ENCODE results near the gene PGAP2. TPM values are rescaled to one million over a fixed set of nuclear protein-coding genes. Genes with fewer than 3 reads are reported as not detected.
A peak's percentile ranks its signal among the peaks of the same experiment; 100 is the strongest.
"Not testable (repeated sequence)": the region's sequence is repeated elsewhere in the genome, so short reads cannot be mapped to it uniquely, and the experiment has no call there.

Gene PGAP2
- total RNA-seq, 1 donor from 2014 or later: 22.7 TPM

DNA sequence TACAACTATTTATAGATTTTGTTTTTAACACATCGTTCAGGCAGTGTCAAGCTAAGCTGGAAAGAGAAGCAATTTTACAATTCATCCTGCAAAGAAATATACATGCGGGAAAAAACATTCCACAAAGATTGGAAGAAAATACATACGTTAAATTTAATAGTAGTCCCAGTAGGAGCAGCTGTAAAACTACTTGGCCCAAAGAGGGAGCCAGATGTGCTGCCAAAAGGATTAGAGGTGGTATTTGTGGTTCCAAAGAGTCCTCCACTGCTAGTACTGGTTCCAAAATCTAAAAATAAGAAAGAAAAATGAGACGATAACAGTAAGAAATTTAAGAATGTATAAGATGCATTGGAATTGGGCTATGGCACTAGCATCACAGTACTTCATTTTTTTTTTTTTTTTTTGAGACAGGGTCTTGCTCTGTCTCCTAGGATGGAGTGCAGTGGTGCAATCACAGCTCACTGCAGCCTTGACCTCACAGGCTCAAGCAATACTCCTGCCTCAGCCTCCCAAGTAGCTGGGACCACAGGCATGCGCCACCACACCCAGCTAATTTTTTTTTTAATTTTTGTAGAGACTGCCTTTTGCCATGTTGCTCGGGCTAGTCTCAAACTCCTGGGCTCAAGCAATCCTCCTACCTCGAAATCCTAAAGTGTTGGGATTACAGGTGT is 32.5 kb upstream of the PGAP2 start:
- Mint-ChIP-seq H3K9me3 (ENCODE audit: unreplicated experiment) (no peaks in the 10 kb centered on the region), H3K36me3 (ENCODE audit: low read depth, unreplicated experiment) (peaks cover 38% of the 10 kb centered on the region)

DNA sequence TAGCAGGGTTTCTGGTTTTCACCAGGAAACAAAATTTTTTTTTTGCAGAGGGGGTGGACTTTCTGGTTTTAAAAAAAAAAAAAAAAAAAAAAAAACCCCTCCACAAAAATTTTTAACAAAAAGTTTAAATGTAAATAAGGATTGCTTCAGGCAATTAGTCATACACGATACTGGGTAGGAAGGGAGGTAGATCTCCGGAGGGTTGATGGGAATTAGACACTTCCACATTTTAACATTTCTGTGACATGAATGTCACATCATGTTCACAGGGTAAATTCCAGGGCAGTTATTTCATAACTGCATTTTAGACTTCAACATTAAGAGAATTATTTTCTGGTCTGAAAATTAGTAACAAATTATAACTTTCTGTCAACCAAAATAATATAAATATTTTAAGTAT is 26.9 kb upstream of the PGAP2 start:
- no peak for DNase-seq (ENCODE audit: low spot score)
- Mint-ChIP-seq H3K4me3 (ENCODE audit: unreplicated experiment) (no peak overlapping the region), H3K27me3 (ENCODE audit: unreplicated experiment) (peaks cover 2% of the 10 kb centered on the region), H3K4me1 (ENCODE audit: unreplicated experiment) (peaks cover 3% of the 10 kb centered on the region), H3K27ac (ENCODE audit: unreplicated experiment) (no peak overlapping the region), H3K9me3 (ENCODE audit: unreplicated experiment) (no peaks in the 10 kb centered on the region), H3K36me3 (ENCODE audit: low read depth, unreplicated experiment) (peaks cover 23% of the 10 kb centered on the region)
- TF ChIP-seq CTCF (IDR thresholded peaks at IDR 0.05; ENCODE audit: unreplicated experiment): no peak

More for the DNA sequence above, 32.5 kb upstream of the PGAP2 start:
- TF ChIP-seq CTCF (IDR thresholded peaks at IDR 0.05; ENCODE audit: unreplicated experiment): no peak
- H3K27ac Mint-ChIP-seq (ENCODE audit: unreplicated experiment): no peak overlapping the region
- no peaks in the 10 kb centered on the region for H3K4me1 Mint-ChIP-seq (ENCODE audit: unreplicated experiment)
- H3K27me3 Mint-ChIP-seq (ENCODE audit: unreplicated experiment): no peaks in the 10 kb centered on the region
- no peak for DNase-seq (ENCODE audit: low spot score)
- no peak overlapping the region for H3K4me3 Mint-ChIP-seq (ENCODE audit: unreplicated experiment)

DNA sequence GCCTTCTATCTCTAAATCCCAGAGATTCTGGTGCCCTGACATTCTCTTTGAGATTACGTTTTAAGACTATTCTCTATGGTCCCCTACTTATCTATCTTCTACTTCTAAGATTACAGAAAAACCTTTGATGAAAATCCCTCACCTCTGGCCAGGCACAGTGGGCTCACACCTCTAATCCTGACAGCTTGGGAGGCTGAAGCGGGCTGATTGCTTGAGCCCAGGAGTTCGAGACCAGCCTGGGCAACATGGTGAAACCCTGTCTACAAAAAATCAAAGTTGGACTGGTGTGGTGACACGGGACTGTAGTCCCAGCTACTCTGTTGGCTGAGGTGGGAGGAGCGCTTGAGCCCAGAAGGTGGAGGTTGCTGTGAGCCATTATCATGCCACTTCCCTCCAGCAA is 25.4 kb upstream of the PGAP2 start:
- peaks cover 19% of the 10 kb centered on the region for H3K36me3 Mint-ChIP-seq (ENCODE audit: low read depth, unreplicated experiment)

GRCh38 chr11:3783611-3784010 is 24.7 kb upstream of the PGAP2 start:
- TF ChIP-seq CTCF (IDR thresholded peaks at IDR 0.05; ENCODE audit: unreplicated experiment): no peak
- DNase-seq (ENCODE audit: low spot score): no peak
- Mint-ChIP-seq H3K27ac (ENCODE audit: unreplicated experiment) (no peak overlapping the region), H3K27me3 (ENCODE audit: unreplicated experiment) (peaks cover 2% of the 10 kb centered on the region), H3K9me3 (ENCODE audit: unreplicated experiment) (no peaks in the 10 kb centered on the region), H3K4me1 (ENCODE audit: unreplicated experiment) (peaks cover 11% of the 10 kb centered on the region), H3K36me3 (ENCODE audit: low read depth, unreplicated experiment) (peaks cover 12% of the 10 kb centered on the region), H3K4me3 (ENCODE audit: unreplicated experiment) (peak overlapping the region; percentile 67)

More for the DNA sequence above, 25.4 kb upstream of the PGAP2 start:
- Mint-ChIP-seq H3K27ac (ENCODE audit: unreplicated experiment) (no peak overlapping the region), H3K9me3 (ENCODE audit: unreplicated experiment) (no peaks in the 10 kb centered on the region), H3K4me3 (ENCODE audit: unreplicated experiment) (no peak overlapping the region), H3K4me1 (ENCODE audit: unreplicated experiment) (peaks cover 11% of the 10 kb centered on the region), H3K27me3 (ENCODE audit: unreplicated experiment) (peaks cover 2% of the 10 kb centered on the region)
- no peak for DNase-seq (ENCODE audit: low spot score)
- TF ChIP-seq CTCF (IDR thresholded peaks at IDR 0.05; ENCODE audit: unreplicated experiment): no peak

GRCh38 chr11:3786781-3787428 is 21.5 kb upstream of the PGAP2 start:
- no peak for TF ChIP-seq CTCF (IDR thresholded peaks at IDR 0.05; ENCODE audit: unreplicated experiment)
- H3K27me3 Mint-ChIP-seq (ENCODE audit: unreplicated experiment): peaks cover 2% of the 10 kb centered on the region
- H3K27ac Mint-ChIP-seq (ENCODE audit: unreplicated experiment): peak overlapping the region; percentile 50
- DNase-seq (ENCODE audit: low spot score): no peak
- H3K36me3 Mint-ChIP-seq (ENCODE audit: low read depth, unreplicated experiment): peaks cover 3% of the 10 kb centered on the region
- peaks cover 11% of the 10 kb centered on the region for H3K4me1 Mint-ChIP-seq (ENCODE audit: unreplicated experiment)
- H3K4me3 Mint-ChIP-seq (ENCODE audit: unreplicated experiment): no peak overlapping the region
- H3K9me3 Mint-ChIP-seq (ENCODE audit: unreplicated experiment): no peaks in the 10 kb centered on the region

- not testable (repeated sequence) for H3K27ac Mint-ChIP-seq (ENCODE audit: unreplicated experiment); H3K9me3 Mint-ChIP-seq (ENCODE audit: unreplicated experiment); H3K27me3 Mint-ChIP-seq (ENCODE audit: unreplicated experiment); H3K4me3 Mint-ChIP-seq (ENCODE audit: unreplicated experiment); DNase-seq (ENCODE audit: low spot score); H3K36me3 Mint-ChIP-seq (ENCODE audit: low read depth, unreplicated experiment)
- peaks cover 16% of the 10 kb centered on the region for H3K4me1 Mint-ChIP-seq (ENCODE audit: unreplicated experiment)
Measured at GRCh38 chr11:3794387-3794786, 14.0 kb upstream of the PGAP2 start.

All from endothelial cell (in vitro differentiated cells).